Retina (tissue), 1 donor: ENCODE measurements around the gene ZPR1.
"Not testable (repeated sequence)": the region's sequence is repeated elsewhere in the genome, so short reads cannot be mapped to it uniquely, and the experiment has no call there.

Experiments
- DNase-seq: peaks from one replicate; pipeline ENCODE4 v3.0.0-alpha.2; 2016

The ZPR1 gene

GRCh38 chr11:116823031-116823843 is 35.4 kb upstream of the ZPR1 start, which contains the start of gene APOA4:
Gene APOA4 (minus strand): TSS chr11:116823304. CDS start chr11:116823191, 113 bp downstream.
- DNase-seq, result no peak

- DNase-seq, result no peak
Measured at GRCh38 chr11:116822575-116822974, 34.8 kb upstream of the ZPR1 start.

GRCh38 chr11:116821050-116821918 is 33.5 kb upstream of the ZPR1 start:
- DNase-seq, result no peak

GRCh38 chr11:116819049-116819448 is 31.2 kb upstream of the ZPR1 start:
- no peak for DNase-seq

- no peak for DNase-seq
Measured at GRCh38 chr11:116814502-116814901, 26.7 kb upstream of the ZPR1 start.

- no peak for DNase-seq
Measured at GRCh38 chr11:116813781-116814471, 26.1 kb upstream of the ZPR1 start.

GRCh38 chr11:116813170-116813569 is 25.3 kb upstream of the ZPR1 start:
- DNase-seq, result no peak

- no peak for DNase-seq
Measured at GRCh38 chr11:116812109-116812508, 24.3 kb upstream of the ZPR1 start.

GRCh38 chr11:116811194-116811593 is 23.4 kb upstream of the ZPR1 start:
- no peak for DNase-seq

- DNase-seq, result no peak
Measured at GRCh38 chr11:116808262-116809175, 20.7 kb upstream of the ZPR1 start.

GRCh38 chr11:116807601-116808261 is 19.9 kb upstream of the ZPR1 start:
- no peak for DNase-seq

GRCh38 chr11:116804001-116804400 is 16.2 kb upstream of the ZPR1 start:
- no peak for DNase-seq

- not testable (repeated sequence) for DNase-seq
Measured at GRCh38 chr11:116801662-116802061, 13.8 kb upstream of the ZPR1 start.

- DNase-seq, result no peak
Measured at GRCh38 chr11:116800610-116801009, 12.8 kb upstream of the ZPR1 start.

- DNase-seq, result no peak
Measured at GRCh38 chr11:116798368-116798767, 10.5 kb upstream of the ZPR1 start.

GRCh38 chr11:116797816-116798215 is 10.0 kb upstream of the ZPR1 start:
- no peak for DNase-seq

GRCh38 chr11:116796548-116796947 is 8.7 kb upstream of the ZPR1 start:
- DNase-seq, result no peak

GRCh38 chr11:116794851-116795250 is 7.0 kb upstream of the ZPR1 start:
- DNase-seq, result no peak

- DNase-seq, result no peak
Measured at GRCh38 chr11:116793772-116794097, 5.9 kb upstream of the ZPR1 start.

GRCh38 chr11:116792869-116793771 is 5.3 kb upstream of the ZPR1 start:
- peak; percentile 2 for DNase-seq
